IPS DF 4.7 (cell line): ENCODE data around the gene DLGAP1.
"Not testable (repeated sequence)": the region's sequence is repeated elsewhere in the genome, so short reads cannot be mapped to it uniquely, and the experiment has no call there.

ENCODE experiments used
- DNase-seq: peaks from one replicate; pipeline ENCODE4 v3.0.0-alpha.2; 2013; ENCODE audit warnings: low spot score; ENCODE audit errors: extremely low read depth

DLGAP1 gene

DNA sequence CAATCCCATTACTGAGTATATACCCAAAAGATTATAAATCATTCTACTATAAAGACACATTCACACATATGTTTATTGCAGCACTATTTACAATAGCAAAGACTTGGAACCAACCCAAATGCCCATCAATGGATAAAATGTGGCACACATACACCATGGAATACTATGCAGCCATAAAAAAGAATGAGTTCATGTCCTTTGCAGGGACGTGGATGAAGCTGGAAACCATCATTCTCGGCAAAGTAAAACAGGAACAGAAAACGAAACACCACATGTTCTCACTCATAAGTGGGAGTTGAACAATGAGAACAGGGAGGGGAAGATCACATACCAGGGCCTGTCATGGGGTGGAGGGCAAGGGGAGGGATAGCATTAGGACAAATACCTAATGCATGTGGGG is 167.8 kb downstream of the DLGAP1 start:
- not testable (repeated sequence) for DNase-seq

DNA sequence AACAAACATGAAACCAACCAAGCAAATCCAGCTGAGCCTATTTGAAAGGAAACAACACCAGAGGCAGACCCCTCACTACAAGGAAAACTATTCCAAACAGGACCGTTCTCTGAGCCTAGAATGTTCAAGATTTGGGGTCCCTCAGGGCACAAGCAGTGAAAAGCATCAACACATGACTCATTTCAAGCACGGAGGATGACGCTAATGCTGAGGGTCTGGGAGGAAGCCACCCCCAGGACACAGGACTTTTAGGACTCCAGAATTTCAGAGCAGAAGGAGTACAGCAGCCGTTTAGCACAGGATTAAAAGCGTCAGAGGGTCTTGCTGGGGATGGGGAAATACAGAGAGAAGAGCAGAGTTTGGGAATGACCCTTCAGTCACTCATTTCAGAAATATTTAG is 168.9 kb downstream of the DLGAP1 start:
- no peak for DNase-seq

DNA sequence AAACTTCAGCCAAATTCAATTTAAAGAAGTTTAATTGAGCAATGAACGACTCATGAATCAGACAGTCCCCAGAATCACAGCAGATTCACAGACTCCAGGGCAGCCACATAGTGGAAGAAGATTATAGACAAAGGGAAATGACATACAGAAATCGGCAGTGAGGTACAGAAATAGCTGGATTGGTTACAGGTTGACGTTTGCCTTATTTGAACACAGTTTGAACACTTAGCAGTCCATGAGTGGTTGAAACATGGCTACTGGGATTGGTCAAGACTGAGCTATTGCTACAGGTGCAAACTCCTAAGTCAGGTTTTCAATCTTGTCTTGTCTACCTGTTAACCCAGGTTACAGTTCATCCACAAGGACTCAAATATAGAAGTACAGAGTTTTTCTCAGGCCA is 169.6 kb downstream of the DLGAP1 start:
- DNase-seq = no peak

DNA sequence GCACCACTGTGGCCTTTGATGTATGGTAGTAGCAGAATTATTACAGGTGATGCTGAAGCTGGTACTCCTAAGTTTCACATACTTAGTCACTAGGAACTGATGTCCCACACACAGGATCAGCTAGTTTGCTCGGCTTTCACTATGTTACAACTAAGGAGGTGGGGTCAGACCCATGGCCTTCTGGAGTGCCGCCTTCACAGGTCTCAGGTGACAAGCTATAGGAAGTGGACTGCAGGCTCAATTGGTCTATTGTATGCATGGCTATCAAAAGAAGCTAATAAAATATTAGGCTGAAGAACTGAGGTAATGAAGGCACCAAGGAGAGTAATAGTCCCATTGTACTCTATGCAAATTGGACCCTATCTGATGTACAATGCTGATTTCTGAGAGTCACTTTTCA is 170.6 kb downstream of the DLGAP1 start:
- DNase-seq = no peak

DNA sequence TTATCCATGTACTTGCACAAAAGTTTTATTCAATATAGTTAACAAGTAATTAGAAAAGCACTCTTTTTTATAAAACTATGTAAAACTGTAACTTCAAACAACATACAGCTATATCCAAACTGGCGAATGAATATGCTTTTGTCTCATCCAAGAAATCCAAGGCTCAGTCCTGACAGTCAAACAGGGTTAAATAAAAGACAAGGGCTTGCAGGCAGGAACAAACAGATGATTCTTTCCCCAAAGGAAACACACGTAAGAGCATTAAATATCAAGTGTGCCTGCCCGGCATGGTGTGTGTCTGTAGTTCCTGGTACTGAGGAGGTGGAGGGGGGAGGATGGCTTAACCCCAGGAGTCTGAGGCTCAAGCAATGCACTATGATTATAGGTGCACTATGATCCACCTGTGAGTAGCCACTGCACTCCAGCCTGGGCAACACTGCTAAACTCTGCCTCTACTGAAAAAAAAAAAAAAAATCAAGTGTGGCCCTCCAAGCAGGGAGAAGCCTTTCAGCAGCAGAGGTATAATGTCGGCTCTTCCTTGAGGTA is 171.3 kb downstream of the DLGAP1 start:
- no peak for DNase-seq

DNA sequence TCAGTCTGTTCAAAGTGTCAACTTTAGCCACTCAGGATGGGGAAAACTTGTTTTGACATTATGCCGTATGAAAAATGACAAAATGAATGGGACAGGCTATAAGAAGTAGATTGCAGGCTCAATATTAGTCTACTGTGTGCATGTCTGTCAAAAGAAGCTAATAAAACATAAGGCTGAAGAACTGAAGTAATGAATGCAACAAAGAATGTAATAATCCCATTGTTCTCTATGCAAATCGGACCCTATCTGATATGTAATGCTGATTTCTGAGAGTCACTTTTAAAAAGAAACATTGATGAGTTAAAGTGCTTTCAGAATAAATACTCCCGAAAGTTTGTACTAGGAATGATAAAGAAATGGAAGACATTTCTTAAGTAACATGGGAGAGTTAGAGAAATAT is 172.2 kb downstream of the DLGAP1 start:
- DNase-seq = no peak

DNA sequence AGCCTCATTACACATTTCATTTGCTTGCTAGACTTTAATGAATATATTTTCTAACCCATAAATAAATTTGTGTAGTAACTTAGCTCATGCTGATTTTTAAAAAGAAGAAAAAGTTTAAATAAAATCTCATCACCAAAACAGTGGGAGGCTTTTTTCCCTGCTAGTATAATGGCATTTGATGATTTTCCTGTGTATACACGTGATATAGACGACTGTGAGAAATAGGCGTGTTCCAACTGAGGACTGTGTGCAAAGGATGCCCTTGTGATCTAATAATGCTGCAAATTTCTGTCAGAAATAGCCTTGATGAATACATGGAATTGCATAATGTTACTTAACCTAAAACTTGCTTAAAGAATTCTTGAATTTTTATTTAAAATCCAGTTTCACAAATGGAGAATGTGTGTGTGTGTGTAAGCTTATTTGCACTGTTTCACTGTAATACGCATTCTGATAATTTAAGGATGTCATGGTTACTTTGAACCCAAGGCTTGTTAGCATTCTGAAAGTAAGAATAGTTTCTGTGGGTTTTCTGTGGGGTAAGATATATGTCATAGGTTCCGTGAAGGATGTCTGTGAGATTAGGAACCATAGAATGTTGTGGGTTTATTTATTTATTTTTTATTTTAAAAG is 178.0 kb downstream of the DLGAP1 start:
- no peak for DNase-seq

DNA sequence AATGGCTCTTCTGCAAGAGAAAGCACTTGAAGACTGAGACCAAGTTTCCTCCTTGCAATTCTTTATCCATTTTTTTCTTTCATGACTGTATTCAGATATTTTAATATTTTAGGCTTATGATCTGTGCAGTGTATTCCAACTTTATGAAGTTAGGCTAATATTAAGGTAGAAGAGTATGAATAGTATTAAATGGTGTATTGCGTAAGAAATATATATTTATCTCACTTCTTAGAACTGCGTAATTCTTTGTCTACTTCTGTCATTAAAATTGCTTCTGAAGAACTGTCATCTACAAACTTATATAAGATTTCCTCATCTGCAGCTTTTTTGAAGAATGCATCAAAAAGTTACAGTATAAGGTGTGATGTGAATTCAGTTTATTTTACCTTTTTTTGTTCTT is 183.2 kb downstream of the DLGAP1 start:
- DNase-seq = no peak

DNA sequence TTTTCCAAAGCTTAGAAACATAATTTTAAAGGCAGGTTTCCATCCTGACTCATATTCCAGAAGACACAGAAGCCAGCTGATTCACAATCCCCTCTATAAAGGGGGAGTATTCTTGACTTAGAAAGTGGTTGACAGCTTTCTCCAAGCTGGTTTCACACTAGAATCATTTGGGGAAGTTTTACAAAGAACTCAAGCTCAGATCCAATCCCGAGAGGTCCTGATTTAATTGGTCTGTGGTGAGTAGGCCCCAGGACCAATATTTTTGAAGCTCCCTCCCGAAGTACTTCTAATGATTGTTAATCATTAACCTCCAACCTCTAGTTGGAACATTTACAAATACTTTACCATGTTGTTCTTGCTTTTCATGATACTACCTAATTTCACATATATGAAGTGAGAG is 184.1 kb downstream of the DLGAP1 start:
- DNase-seq = no peak

DNA sequence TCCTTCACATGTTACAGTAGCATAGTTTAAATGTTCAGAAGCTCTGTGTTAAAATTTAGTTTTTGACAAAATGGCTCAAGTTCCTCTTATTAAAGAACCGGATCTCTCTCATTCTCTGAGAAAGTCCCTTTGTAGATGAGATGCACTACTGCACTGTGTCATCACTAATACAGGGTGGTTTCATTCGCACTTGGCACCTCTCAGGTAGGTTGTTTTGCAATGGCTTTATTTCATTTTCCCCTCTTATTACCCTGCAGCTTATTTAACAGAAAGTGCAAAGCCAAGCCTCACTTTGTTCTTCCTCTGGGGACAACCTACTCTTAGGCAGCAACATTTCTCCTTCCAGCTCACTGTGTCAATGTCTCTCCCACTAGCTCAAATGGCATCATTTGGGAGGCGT is 185.1 kb downstream of the DLGAP1 start:
- DNase-seq = no peak

DNA sequence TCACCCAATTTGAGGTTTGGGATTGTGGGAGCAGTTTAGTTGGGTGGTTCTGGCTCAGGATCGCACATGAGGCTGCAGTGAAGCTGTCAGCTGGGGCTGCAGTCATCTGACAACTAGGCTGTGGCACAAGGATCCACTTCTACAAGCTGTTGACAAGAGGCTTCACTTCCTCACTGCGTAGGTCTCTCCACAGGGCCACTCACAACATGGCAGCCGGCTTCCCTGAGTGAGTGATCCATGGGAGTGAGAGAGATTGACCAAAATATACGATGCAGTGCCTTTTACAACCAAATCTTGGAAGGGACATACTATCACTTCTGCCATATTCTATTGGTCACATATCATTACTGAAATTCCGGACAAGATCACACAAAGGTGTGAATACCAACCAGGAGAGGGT is 187.5 kb downstream of the DLGAP1 start:
- no peak for DNase-seq

DNA sequence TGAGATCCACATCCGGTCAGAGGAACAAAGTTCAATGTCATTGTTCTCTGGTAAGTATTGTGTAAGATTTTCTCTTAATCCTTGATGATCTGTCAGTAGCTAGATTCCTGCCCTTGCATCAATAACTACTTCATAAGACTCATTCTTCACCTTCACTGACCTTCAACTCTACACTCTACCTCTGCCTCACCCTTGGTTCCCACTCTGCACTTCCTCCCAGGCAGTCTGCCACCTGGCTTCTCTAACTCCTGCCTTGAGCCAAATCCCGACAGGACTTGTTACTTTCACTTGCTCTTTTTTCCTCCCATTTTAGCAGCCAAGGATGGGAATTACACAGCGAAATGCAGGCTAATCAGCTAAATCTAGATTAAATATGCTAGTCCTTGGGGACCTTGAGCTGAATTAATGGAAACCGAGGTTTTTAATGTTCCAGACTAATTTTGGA is 190.7 kb downstream of the DLGAP1 start:
- DNase-seq = no peak

DNA sequence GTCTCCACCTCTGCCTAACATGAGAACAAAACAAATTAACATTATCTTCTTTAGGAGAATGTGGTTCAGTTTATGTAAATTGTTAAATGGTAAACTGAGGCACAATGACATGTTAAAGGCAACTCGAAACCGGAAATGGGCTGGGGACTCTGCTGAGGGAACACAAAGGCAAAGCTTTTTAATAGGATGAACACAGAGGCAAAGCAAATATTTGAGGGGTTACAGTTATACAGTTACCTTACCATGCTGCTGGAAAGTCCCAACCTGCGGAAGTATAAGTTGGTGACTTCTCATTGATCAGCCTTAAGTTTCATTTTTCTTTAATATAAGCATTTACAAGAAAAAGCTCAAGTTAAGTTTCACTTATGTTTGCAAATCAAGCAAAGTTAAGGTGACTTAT is 195.0 kb downstream of the DLGAP1 start:
- no peak for DNase-seq

DNA sequence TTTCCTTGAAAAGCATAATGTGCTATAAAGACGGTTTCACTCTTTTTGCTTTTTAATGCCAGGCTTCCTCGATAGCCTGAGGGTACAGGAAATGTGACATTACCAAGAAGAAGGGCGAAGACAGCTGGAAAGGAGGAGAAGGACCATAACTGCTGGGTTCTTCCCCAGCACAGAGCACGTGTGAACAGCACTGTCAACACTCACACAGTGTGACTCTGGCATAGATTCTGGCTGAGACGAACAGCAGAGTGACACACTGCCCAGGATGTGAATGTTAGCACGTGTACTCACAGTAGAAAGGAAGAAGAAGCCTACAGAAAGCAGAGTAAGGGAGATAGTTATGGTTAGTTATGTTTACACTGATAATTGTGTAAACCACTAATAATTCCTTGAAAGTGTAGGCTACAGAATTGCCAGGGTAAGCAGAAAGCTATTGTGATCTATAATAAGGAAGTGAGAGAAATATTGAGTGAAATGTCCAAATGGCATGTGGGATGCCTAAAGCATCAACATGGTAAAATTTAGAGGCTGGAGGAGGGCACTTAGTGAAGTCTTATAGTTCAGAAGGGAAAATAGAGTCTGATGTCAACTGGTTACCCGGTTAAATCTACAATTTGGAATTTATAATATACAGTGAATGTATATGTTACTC is 198.2 kb downstream of the DLGAP1 start:
- DNase-seq = no peak

DNA sequence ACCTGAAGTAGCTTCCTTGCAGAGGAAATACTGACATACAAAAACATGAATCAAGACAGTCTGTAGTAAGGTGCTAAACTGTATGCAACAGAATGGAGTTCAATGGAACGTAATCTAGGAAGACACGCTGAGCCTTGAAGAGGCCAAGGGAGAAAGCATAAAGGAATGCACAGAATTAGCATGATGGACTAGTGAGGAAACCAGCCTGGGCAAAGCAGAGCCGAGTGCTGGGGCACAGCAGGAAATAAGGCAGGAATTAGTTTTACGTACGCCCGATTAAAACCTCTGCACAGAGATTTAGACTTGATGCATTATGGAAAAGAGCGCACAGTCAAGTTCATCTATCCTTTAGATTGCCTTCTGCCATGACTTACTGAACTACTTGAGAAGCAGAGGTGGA is 200.3 kb downstream of the DLGAP1 start:
- no peak for DNase-seq

DNA sequence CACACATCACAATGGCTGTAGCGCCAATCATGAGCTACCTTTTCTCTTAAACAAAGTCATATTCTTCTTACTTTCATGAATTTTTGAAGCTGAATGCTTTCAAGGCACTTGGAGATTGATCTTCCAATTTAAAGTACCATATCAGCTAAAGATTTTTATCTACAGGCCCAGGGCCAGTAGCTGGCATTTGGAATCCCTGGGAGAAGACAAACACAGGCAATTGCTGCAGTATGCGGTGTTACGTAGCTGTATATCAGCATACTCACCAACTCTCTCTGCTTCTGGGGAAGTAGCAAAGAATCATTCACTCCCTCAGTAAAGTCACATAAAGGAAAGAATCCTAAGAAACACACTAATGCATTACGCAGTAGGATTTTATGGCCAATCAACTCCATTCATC is 202.3 kb downstream of the DLGAP1 start:
- DNase-seq = no peak

DNA sequence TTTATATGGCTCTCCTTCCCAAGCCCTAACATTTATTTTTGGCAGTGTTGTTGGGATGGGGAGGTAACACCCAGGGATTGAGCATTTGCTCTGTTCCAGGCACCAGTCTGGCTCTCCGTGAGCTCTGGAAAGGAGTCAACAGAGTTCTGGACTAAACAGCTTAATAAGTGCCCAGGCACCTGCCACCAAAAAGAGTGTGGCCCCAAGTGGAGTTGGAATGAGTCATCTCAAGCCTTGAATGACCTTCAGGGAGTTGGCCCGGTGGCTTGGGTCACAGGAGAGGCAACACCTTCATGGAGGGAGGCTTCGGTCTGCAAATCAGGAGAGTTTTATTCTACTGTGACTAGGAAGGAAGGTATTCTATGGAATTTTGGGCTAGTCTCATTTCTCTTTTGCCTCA is 203.2 kb downstream of the DLGAP1 start:
- DNase-seq = no peak

DNA sequence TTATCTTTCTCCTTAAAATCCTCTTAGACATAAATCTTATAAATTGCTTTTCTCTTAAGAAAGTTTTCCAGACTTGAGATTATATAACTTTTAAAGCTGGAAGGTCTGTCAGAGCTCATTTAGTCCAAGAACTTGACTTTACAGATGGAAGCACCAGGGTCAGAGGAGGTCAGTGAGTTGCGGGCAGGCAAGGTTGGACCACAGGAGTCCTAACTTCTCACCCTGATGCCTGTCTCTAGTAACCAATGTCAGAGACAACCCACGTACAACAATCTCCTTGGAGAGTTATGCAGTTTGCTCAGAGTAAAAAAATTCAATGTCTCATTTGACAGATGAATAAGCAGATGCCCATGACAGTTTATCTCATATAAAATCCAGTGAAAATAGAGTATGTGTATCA is 203.9 kb downstream of the DLGAP1 start:
- no peak for DNase-seq

DNA sequence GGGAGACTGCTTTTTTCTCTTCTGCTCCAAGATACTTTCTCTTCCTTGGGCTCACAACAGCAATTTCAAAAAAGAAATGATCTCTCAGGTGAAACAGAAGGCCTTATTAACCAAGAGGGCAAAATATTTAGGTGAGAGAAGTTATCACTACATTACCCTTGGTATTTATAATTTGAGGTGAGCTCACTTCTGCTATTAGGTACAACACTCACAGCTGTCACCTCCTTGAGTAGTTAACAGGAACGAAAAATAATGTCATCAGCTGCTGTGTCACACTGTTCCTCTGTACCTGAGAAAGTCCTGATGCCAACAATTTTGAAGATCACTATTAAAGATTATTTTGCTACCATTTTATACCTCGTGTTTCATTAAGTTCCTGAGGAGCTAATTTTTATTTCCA is 205.0 kb downstream of the DLGAP1 start:
- DNase-seq = no peak

DNA sequence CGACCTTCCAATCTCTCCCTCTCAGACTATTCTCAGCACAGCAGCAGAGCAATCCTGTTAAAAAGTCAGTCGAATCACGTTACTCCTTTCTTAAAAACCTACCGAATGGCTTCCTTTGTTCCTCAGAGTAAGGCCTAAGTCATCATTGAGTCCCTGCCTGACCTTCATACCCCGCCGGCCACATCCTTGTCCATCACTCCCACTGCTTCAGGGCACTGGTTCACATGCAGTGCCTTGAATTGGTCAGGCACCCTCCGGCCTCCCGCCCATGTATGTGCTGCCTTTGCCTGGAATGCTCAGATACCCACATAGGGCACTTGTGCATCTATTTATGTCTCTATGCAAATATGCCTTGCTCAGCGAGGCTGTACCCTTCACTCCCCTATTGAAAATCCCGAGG is 206.4 kb downstream of the DLGAP1 start:
- no peak for DNase-seq

DNA sequence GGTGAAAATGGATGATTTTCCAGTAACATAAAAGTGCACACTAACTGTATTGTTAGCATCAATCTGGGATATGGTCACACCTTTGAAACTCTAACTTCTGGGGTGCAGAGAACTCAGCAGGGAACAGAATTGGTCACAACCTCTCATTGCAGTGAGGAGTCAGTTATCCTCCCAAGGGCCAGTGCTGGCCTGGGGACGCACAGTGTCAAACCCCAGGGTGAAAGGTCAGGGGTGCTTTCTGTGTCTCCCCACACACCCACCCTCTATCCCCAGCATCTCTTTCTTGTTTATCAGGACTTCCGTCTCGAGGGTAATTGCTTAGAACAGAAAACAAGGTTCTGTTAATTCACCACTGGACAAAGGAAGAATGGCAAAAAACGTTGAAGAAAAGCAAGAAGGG is 208.7 kb downstream of the DLGAP1 start:
- no peak for DNase-seq

DNA sequence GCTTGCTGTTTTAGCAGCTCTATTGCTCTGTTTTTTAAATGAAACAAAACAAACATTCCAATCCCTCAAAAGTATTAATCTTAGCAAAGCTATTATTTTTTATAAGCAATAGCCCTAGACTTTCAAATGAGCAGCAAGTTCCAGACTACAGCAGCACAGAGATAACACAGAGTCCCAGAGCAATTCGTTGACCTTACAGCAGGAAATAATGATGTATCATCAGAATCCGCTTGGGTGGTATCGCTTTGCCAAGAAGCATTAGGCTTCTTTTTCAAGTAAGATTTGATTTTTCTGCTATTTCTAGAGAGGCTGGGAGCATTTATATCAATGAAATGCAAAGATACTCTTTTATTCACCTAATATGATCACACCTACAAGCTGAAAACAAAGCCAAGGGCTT is 209.7 kb downstream of the DLGAP1 start:
- no peak for DNase-seq

DNA sequence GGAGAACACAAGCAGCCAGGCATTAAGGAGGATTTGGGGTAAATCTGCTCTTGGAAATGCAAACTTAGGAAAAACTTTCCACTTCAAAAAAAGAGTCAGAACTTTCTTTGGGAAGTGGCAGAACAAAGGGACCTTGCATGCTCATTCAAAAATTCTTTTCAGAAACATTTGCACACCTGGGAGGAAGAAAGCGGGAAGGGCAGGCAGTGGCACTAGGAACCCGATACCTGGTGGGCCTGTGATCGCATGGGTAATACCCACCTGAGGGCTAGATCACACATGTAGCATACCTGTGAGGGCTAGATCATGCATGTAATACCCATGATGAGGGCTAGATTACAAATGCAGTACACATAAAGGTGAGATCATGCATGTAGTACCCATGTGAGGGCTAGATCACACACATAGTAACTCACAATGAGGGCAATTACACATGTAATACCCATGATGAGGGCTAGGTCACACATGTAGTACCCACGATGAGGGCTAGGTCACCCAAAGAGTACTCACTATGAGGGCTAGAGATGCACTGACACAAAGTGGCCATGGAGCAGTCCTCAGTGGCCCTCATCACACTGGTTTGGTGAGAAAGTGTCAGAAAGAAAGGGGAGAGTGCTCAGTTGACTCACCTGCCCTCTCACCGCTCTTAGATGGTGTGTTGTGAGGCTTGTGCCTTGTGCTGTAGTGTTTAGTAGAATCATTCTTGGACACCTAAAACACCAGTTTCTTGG is 212.5 kb downstream of the DLGAP1 start:
- DNase-seq = no peak
